GM21447 (cell line): ENCODE measurements around the gene NAIF1.
"Not testable (repeated sequence)": the region's sequence is repeated elsewhere in the genome, so short reads cannot be mapped to it uniquely, and the experiment has no call there.

ENCODE experiments used
- ATAC-seq: cut with Tn5 transposase; IDR thresholded peaks from one replicate; pipeline ENCODE4 v1.9.1; 2021; ENCODE audit not compliant: unreplicated experiment

The NAIF1 gene

GRCh38 chr9:128088253-128088945 is 21.3 kb upstream of the NAIF1 start:
- no peak for ATAC-seq

DNA sequence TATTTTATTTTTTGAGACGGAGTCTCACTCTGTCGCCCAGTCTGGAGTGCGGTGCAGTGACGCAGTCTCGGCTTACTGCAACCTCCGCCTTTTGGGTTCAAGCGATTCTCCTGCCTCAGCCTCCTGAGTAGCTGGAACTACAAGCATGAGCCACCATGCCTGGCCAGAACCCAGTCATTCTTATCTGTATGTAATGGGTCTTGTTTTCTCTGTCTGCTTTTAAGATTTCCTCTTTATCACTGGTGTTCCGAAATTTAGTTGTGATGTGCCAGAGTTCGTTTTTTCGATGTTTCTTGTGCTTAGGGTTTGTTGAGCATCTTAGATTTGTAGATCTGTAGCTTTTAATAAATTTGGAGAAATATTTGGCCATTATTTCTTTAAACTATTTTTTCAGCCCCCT is 20.1 kb upstream of the NAIF1 start:
- ATAC-seq = no peak

GRCh38 chr9:128085943-128086342 is 18.8 kb upstream of the NAIF1 start:
- no peak for ATAC-seq

GRCh38 chr9:128084746-128085145 is 17.6 kb upstream of the NAIF1 start:
- ATAC-seq = no peak

GRCh38 chr9:128082151-128082550 is 15.0 kb upstream of the NAIF1 start:
- no peak for ATAC-seq

DNA sequence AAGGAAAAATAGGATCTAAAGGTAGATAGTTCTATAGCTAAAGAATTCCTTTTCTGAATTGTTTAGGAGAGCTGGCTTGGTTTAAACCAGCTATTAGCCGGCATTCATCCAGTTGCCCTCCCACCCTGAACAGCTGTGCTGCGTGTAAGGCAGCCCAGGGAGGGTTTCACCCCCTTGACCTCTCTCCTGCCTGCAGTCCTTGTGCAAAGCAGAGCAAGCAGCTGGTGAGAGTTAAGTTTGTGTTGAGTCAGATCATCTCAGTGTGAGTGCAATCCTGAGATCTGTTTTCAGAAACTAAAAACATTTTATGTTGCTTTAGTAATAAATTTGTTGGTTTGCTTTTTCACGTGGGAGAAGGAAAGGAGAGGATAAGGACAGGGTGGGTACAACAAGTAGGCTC is 13.9 kb upstream of the NAIF1 start:
- no peak for ATAC-seq

- ATAC-seq = no peak
Observed at GRCh38 chr9:128080206-128080605, 13.1 kb upstream of the NAIF1 start.

- ATAC-seq = no peak
Observed at GRCh38 chr9:128078504-128079434, 11.6 kb upstream of the NAIF1 start.

DNA sequence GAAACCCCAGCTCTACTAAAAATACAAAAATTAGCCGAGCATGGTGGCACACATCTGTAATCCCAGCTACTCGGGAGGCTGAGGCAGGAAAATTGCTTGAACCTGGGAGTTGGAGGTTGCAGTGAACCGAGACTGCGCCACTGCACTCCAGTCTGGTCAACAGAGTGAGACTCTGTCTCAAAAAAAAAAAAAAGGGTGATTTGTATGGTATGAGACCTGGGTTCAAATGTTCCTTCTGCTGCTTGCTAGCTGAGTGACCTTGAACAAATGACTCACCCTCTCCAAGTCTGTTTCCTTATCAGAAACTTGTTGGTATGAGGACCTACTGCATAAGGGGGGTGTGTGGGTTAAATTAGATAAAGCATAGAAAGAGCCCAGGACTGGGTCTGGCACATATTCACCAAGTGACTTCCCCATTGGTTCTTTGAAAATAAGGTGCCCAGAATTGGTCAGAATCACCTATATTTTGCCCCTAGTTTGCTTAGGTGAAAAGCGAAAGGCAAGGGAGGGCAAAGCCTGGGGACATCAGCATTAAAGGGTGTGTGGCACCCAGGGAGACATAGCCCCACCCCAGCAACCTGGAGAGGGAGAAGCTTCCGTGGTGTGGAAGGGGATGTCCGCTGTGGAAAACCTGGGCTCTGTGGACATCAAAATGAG is 10.9 kb upstream of the NAIF1 start:
- no peak for ATAC-seq

DNA sequence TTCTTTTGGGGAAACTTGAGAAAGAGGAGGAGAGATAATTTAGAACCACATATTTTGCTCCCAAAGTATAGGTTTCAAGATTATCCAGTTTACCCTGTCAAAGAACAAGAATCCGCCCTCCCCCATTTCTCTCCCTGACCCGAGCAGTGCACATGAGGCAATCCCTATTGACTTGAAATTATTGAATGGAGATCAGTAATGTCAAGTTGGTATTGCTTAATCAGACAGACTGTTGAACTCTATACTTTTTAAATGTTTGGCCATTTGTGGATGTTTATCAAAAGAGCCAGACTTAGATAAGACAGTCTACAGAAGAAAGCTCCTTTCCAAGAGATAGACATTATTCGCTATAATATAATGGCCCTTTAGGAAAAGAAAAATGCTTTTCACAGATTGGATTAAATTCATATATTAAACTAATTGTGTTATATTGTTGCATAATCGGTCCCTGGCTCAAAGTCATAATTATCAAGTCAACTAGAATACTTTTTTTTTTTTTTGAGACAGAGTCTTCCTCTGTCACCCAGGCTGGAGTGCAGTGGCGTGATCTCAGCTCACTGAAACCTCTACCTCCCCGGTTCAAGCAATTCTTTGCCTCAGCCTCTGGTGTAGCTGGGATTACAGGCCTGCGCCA is 6.2 kb upstream of the NAIF1 start:
- ATAC-seq = no peak

- ATAC-seq = peak; percentile 21
Observed at GRCh38 chr9:128072144-128073021, 5.3 kb upstream of the NAIF1 start.

GRCh38 chr9:128071475-128071874 is 4.4 kb upstream of the NAIF1 start:
- not testable (repeated sequence) for ATAC-seq

DNA sequence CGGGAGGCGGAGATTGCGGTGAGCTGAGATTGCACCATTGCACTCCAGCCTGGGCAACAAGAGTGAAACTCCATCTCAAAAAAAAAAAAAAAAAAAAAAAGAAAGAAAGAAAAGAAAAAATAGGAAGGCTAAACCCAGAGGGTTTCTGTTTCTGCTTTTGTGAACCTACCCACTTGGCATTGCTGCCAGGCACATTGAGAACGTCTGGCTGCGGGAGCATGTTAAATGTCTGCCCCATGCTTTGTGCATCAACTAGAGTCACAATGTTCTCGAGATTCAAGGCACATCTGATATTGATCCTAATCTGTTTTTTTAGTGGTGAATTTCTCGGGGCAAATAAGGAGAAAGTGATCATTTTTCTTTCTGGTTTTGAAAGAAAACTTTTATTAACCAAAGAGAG is 3.8 kb upstream of the NAIF1 start:
- ATAC-seq = no peak

DNA sequence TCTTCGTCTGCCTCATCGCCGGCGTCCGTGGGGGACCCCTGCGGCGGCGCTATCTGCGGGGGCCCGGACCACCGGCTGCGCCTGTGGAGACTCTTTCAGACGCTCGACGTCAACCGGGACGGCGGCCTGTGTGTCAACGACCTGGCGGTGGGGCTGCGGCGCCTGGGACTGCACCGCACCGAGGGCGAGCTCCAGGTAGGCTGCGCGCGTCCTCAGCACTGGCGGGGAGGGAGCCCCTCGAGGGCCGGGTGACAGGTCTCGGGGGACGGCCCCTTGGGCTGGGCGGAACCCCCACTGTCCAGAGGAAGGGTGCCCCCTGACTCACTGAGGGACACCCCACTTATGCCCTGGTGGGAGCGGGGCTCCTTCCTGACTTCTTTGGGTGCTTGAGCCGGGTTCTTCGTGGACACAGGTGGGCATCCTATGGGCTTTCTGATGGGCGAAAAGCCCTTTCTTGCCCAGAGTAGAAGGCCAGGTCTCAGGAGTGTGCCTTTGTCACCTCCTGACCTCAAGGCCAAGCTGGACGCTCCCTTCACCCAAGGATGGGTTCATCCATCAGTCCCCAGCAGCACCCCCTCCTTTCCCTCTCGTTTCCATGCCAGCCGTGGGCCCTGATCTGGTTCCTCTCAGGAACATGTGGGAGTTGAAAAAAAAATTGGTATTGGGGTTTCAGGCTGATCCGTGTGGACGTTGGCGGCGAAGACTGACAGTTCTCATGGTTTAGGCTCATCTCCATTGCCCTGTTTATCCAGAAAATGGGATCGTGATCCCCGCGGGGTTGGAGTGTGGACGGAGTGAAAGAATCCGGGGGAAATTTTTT is 1.5 kb upstream of the NAIF1 start:
- no peak for ATAC-seq

- peak; percentile 68 for ATAC-seq
Observed at GRCh38 chr9:128067645-128068385, 695 bp upstream of the NAIF1 start, which contains the start of gene SLC25A25. Gene SLC25A25 (plus strand): TSS chr9:128068232. CDS start chr9:128068320, 88 bp downstream.

DNA sequence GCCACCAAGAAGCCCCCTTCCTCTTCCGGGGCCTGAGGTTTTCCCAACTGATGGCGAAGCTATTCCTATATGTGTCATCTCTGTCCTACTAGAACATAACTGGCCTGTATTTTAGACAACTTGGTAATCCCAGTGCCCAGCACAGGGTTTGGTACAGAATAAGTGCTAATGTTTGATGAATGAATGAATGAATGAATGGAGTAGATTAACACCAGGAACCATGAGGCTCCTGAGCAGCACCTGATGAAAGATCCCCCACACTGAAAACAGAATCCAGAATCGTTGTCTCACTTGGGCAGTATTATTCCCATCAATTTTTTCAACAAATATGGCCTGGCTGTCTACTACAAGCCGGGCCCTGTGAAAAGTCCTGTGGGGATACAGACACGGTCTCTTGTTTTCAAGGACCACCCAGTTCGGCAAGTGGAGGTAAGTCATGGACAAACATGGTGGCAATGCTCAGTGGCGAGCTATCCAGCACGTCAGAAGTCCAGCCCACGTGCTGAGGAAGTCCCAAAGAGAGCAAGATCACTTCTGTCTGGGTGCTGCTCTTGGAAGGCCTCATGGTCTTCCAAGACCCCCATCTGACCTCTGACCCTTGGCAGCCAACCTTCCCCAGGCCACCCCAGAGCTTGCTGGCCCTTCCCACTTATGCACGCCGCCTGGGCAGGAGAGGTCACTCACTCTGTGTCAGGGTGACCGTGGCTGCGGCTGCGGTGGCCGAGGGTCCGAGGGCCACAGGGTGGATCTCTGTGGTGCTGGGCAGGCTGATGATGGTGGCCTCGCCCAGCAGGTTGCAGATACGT is 1.0 kb downstream of the NAIF1 start:
- no peak for ATAC-seq

DNA sequence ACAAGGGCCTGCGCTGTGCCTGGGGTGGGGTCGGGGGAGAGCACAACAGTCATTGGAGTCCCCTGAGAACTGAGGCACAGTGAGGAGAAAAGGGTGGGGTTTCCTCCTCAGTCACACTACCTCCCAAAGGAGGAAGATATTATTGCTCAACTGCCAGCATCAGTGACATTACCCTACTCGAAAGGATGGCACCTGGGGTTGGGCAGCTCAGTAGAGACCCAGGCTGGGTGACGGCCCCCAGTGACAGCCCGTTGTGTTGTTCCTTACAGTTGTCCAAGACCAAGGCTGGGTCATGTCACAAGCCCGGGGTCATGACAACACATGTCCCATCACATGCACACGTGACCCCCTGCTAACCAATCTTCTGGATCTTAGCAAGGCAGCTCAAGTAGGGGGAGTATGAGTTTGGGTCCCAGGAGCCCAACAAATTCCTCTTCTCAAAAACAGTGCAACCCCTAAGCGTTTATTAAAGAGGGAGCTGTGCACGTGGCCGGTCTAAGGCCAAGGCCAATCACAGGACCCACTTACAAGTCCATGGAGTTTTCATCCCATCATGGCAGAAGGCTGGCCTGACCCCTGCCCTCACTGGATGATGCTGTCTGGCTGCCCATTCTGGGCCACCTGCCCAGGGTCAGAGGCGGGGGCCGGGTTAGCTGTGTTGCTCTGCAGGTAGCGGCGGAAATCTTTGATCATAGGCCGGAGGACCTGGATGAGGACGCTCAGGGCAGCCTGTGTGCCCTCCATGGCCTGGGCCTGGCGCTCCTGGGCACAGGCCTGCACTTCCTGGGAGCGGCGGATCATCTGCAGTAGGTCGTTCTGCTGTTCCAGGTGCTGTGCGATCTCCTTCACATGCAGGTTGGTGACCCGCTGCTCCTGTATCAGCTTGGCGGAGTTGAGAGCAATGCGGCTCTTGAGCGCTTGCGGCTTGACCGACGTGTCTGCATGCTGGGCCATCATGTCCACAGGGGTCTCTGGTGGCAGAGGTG is 4.0 kb downstream of the NAIF1 start:
- no peak for ATAC-seq
